ENCODE results near the gene EHMT2. TPM values are rescaled to one million over a fixed set of nuclear protein-coding genes. Genes with fewer than 3 reads are reported as not detected.
A peak's percentile ranks its signal among the peaks of the same experiment; 100 is the strongest.

Gene EHMT2
- total and polyA plus RNA-seq, 2 of the 13 experiments (the other 11 are each of a cell fraction or from before 2014, with no cell fraction given) = 55.2 to 69.2 TPM

DNA sequence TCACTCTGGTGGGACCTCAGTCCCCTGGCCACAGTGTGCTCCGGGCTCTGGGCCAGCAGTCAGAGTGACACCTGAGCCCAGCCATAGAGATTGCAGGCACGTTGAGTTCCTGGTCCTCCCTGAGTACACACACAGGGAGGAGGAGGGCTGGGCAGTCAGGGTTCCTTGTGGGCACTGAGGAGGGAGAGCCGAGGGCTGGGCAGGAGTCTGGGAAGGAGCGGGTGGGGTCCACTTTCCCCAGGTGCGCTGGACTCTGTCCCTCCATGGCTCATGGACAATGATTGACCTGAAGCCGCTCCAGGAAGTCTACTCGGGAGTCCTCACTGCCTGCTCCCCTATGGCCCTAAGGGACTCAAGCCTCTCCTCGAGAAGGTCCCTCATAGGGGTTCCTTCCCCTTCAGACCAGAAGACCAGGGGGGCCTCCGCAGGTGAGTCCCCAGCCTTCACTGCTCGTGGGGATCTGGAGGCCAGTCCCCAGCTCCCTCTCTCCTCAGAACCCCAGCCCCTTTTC, 19.8 kb downstream of the EHMT2 start (continued):
- TF ChIP-seq, protein P1, sequence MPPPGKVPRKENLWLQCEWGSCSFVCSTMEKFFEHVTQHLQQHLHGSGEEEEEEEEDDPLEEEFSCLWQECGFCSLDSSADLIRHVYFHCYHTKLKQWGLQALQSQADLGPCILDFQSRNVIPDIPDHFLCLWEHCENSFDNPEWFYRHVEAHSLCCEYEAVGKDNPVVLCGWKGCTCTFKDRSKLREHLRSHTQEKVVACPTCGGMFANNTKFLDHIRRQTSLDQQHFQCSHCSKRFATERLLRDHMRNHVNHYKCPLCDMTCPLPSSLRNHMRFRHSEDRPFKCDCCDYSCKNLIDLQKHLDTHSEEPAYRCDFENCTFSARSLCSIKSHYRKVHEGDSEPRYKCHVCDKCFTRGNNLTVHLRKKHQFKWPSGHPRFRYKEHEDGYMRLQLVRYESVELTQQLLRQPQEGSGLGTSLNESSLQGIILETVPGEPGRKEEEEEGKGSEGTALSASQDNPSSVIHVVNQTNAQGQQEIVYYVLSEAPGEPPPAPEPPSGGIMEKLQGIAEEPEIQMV (CRISPR knock-in tag; IDR thresholded peaks at IDR 0.05; ENCODE audit: low read depth) = peak; percentile 58; the same call in 1 of the 2 replicates

DNA sequence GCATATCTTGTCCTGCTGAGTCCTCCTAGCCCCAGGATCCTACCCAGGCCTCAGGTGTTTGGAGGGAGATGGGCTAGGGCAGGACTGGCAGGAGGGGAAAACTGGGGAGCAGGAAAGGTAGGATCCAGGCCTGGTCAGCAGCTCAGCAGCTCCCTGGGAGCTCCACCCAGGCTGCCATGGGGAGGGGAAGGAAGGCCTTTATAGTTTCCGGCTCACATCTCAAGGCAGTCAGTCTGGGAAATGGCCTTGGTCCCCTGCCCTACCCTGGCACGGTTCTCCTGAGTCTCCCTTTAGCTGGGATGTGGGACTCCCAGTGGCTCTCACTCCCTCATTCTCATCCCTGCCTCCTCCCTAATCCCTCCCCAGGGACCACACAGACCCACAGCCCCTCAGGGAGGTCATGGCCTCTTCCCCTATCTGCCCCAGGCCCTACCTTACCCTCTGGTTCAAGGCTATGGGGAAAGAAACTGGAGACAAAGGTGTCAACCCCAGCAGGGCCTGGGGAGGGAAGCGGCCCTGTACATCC, 20.3 kb downstream of the EHMT2 start:
- H3K9ac ChIP-seq (ENCODE audit: insufficient read depth, low read depth, low read length) = peak overlapping the region; percentile 65; the same call in 1 of the 2 replicates
- intact Hi-C loops (cut with micrococcal nuclease; ENCODE audit: unreplicated experiment) (loop anchor here (1.0 kb wide), 1 partner anchor 12 kb away; no protein-coding TSS in a partner anchor), in situ Hi-C loops (cut with HindIII; ENCODE audit: extremely low pct_ligation_motif_present, low pct_unique_long_range_greater_than_20kb) (no loop called here)
- DNase-seq (ENCODE audit: low spot score) (no peak), FAIRE-seq (no peak), ATAC-seq (peak; percentile 12; the same call in 2 of the 3 replicates)
- BruUV-seq (replicated peaks) = no TSS peak
- POLR2A ChIA-PET = interaction anchor here (1.1 to 7.2 kb wide), 3 partner anchors 9 to 20 kb away, joined by 3 to 103 read pairs (median 4); partner anchors contain the start of gene NEU1
- peak overlapping the region in 2 of 3 experiments; percentile 42 to 72; a peak in 5 of 6 replicates for H3K4me3 ChIP-seq (replicated peaks in 1 of 3; ENCODE audit: insufficient read depth in 1 of 3, low read depth in 2 of 3, low read length in 3 of 3)
- WGBS (ENCODE audit: low lambda C conversion rate) = 26% methylated on average over 2 of the region's 3 CpGs
- no peaks in the 10 kb centered on the region for H3K79me2 ChIP-seq (ENCODE audit: insufficient read depth, low read length)
- H3K36me3 ChIP-seq (replicated peaks in 1 of 2; ENCODE audit: control insufficient read depth in 1 of 2, insufficient read depth in 2 of 2, low read length in 2 of 2) = peaks cover 13 to 24% of the 10 kb centered on the region in 2 experiments
- no peak overlapping the region for H3K27ac ChIP-seq (ENCODE audit: extremely low read length, insufficient read depth, low read length)
- H3K4me2 ChIP-seq (ENCODE audit: low read depth, low read length) = peak overlapping the region; percentile 92
- CTCF ChIA-PET (ENCODE audit: low intra/inter-chr PET ratio, low total read pairs) = no interaction called here
- H2AFZ ChIP-seq (ENCODE audit: low read length) = peak overlapping the region; percentile 8
- no peaks in the 10 kb centered on the region for H3K9me3 ChIP-seq (ENCODE audit: low read length)
- peaks cover 41% of the 10 kb centered on the region for H3K4me1 ChIP-seq (ENCODE audit: insufficient read depth, low read length)
- no peaks in the 10 kb centered on the region for H4K20me1 ChIP-seq (ENCODE audit: insufficient read depth, low read length)
- no peaks in the 10 kb centered on the region for H3K27me3 ChIP-seq (ENCODE audit: control insufficient read depth in 1 of 2, insufficient read depth in 2 of 2, low read length in 2 of 2)
- TF ChIP-seq SRF (IDR thresholded peaks at IDR 0.05; ENCODE audit: low read depth, low read length) = no peak
- TF ChIP-seq, protein P2, sequence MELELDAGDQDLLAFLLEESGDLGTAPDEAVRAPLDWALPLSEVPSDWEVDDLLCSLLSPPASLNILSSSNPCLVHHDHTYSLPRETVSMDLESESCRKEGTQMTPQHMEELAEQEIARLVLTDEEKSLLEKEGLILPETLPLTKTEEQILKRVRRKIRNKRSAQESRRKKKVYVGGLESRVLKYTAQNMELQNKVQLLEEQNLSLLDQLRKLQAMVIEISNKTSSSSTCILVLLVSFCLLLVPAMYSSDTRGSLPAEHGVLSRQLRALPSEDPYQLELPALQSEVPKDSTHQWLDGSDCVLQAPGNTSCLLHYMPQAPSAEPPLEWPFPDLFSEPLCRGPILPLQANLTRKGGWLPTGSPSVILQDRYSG (CRISPR knock-in tag; IDR thresholded peaks at IDR 0.05) = no peak
- TF ChIP-seq TARDBP (CRISPR knock-in tag; IDR thresholded peaks at IDR 0.05) = 0 out of 2 replicates have a peak, but pooled peaks have one; percentile 37
- TF ChIP-seq ZNF839 (CRISPR knock-in tag; IDR thresholded peaks at IDR 0.05; ENCODE audit: borderline replicate concordance) = 0 out of 2 replicates have a peak, but pooled peaks have one; percentile 25
- TF ChIP-seq, protein P3, sequence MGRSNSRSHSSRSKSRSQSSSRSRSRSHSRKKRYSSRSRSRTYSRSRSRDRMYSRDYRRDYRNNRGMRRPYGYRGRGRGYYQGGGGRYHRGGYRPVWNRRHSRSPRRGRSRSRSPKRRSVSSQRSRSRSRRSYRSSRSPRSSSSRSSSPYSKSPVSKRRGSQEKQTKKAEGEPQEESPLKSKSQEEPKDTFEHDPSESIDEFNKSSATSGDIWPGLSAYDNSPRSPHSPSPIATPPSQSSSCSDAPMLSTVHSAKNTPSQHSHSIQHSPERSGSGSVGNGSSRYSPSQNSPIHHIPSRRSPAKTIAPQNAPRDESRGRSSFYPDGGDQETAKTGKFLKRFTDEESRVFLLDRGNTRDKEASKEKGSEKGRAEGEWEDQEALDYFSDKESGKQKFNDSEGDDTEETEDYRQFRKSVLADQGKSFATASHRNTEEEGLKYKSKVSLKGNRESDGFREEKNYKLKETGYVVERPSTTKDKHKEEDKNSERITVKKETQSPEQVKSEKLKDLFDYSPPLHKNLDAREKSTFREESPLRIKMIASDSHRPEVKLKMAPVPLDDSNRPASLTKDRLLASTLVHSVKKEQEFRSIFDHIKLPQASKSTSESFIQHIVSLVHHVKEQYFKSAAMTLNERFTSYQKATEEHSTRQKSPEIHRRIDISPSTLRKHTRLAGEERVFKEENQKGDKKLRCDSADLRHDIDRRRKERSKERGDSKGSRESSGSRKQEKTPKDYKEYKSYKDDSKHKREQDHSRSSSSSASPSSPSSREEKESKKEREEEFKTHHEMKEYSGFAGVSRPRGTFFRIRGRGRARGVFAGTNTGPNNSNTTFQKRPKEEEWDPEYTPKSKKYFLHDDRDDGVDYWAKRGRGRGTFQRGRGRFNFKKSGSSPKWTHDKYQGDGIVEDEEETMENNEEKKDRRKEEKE (IDR thresholded peaks at IDR 0.05) = no peak
- TF ChIP-seq, protein P4, sequence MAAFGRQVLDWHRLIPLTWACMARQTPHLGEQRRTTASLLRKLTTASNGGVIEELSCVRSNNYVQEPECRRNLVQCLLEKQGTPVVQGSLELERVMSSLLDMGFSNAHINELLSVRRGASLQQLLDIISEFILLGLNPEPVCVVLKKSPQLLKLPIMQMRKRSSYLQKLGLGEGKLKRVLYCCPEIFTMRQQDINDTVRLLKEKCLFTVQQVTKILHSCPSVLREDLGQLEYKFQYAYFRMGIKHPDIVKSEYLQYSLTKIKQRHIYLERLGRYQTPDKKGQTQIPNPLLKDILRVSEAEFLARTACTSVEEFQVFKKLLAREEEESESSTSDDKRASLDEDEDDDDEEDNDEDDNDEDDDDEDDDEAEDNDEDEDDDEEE (CRISPR knock-in tag; IDR thresholded peaks at IDR 0.05) = 0 out of 2 replicates have a peak, but pooled peaks have one; percentile 46
- TF ChIP-seq, protein P5, sequence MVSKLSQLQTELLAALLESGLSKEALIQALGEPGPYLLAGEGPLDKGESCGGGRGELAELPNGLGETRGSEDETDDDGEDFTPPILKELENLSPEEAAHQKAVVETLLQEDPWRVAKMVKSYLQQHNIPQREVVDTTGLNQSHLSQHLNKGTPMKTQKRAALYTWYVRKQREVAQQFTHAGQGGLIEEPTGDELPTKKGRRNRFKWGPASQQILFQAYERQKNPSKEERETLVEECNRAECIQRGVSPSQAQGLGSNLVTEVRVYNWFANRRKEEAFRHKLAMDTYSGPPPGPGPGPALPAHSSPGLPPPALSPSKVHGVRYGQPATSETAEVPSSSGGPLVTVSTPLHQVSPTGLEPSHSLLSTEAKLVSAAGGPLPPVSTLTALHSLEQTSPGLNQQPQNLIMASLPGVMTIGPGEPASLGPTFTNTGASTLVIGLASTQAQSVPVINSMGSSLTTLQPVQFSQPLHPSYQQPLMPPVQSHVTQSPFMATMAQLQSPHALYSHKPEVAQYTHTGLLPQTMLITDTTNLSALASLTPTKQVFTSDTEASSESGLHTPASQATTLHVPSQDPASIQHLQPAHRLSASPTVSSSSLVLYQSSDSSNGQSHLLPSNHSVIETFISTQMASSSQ (IDR thresholded peaks at IDR 0.05; ENCODE audit: low read depth) = no peak
- TF ChIP-seq, protein P5 (CRISPR knock-in tag; IDR thresholded peaks at IDR 0.05; ENCODE audit: borderline replicate concordance) = 0 out of 2 replicates have a peak, but pooled peaks have one; percentile 15
- TF ChIP-seq ZZZ3 (CRISPR knock-in tag; IDR thresholded peaks at IDR 0.05; ENCODE audit: borderline replicate concordance) = 0 out of 2 replicates have a peak, but pooled peaks have one; percentile 2

Measured in HepG2 (cell line).